Stomach smooth muscle (tissue), 2 donors: ENCODE results near the gene KLHL29.

Experiments
- H3K27ac ChIP-seq: one replicate; pipeline ENCODE4 v1.7.0; 2013; ENCODE audit warnings: mild to moderate bottlenecking, low read length, inconsistent platforms
- H3K27me3 ChIP-seq, 2 donors: one replicate each; pipeline ENCODE4 v1.7.0; 2013; ENCODE audit warnings: low read length in 2 of 2; ENCODE audit not compliant: insufficient read depth in 2 of 2, control insufficient read depth in 1 of 2
- H3K36me3 ChIP-seq, 2 donors: one replicate each; pipeline ENCODE4 v1.7.0; 2013; ENCODE audit warnings: low read length in 2 of 2; ENCODE audit not compliant: control insufficient read depth in 2 of 2, insufficient read depth in 2 of 2
- H3K4me1 ChIP-seq: one replicate; pipeline ENCODE4 v1.7.0; 2013; ENCODE audit warnings: low read length; ENCODE audit not compliant: control insufficient read depth, insufficient read depth
- H3K4me3 ChIP-seq, 2 donors: one replicate each; pipeline ENCODE4 v1.7.0; 2013; ENCODE audit warnings: low read length in 2 of 2
- H3K9ac ChIP-seq, 2 donors: one replicate each; pipeline ENCODE4 v1.7.0; 2013; ENCODE audit warnings: low read length in 2 of 2, mild to moderate bottlenecking in 1 of 2
- H3K9me3 ChIP-seq, 2 donors: one replicate each; pipeline ENCODE4 v1.7.0; 2013; ENCODE audit warnings: low read length in 2 of 2; ENCODE audit not compliant: control insufficient read depth in 2 of 2
- donor health status: healthy.
- donor health status: Pancreatic carcinoma.

KLHL29 gene

GRCh38 chr2:23542230-23542789 is 157.3 kb downstream of the KLHL29 start:
- no peak overlapping the region for H3K9ac ChIP-seq
- peaks cover 38% of the 10 kb centered on the region for H3K4me1 ChIP-seq
- no peaks in the 10 kb centered on the region for H3K36me3 ChIP-seq
- H3K9me3 ChIP-seq, result no peaks in the 10 kb centered on the region
- H3K4me3 ChIP-seq, result no peak overlapping the region
- H3K27me3 ChIP-seq, result no peaks in the 10 kb centered on the region
- H3K27ac ChIP-seq, result no peak overlapping the region

- Histone ChIP-seq H3K4me1 (peaks cover 38% of the 10 kb centered on the region), H3K27me3 (no peaks in the 10 kb centered on the region), H3K36me3 (no peaks in the 10 kb centered on the region), H3K9ac (no peak overlapping the region), H3K9me3 (no peaks in the 10 kb centered on the region), H3K27ac (no peak overlapping the region), H3K4me3 (no peak overlapping the region)
Measured at GRCh38 chr2:23543302-23543701, 158.3 kb downstream of the KLHL29 start.

GRCh38 chr2:23543728-23544127 is 158.7 kb downstream of the KLHL29 start:
- H3K4me3 ChIP-seq, result no peak overlapping the region
- H3K36me3 ChIP-seq, result no peaks in the 10 kb centered on the region
- no peak overlapping the region for H3K9ac ChIP-seq
- no peak overlapping the region for H3K27ac ChIP-seq
- no peaks in the 10 kb centered on the region for H3K9me3 ChIP-seq
- H3K27me3 ChIP-seq, result no peaks in the 10 kb centered on the region
- H3K4me1 ChIP-seq, result peaks cover 42% of the 10 kb centered on the region

- H3K4me3 ChIP-seq, result no peak overlapping the region
- H3K36me3 ChIP-seq, result no peaks in the 10 kb centered on the region
- H3K4me1 ChIP-seq, result peaks cover 50% of the 10 kb centered on the region
- no peaks in the 10 kb centered on the region for H3K27me3 ChIP-seq
- no peak overlapping the region for H3K27ac ChIP-seq
- H3K9me3 ChIP-seq, result no peaks in the 10 kb centered on the region
- no peak overlapping the region for H3K9ac ChIP-seq
Measured at GRCh38 chr2:23544589-23545295, 159.8 kb downstream of the KLHL29 start.

GRCh38 chr2:23545396-23545795 is 160.4 kb downstream of the KLHL29 start:
- no peaks in the 10 kb centered on the region for H3K27me3 ChIP-seq
- H3K9ac ChIP-seq, result no peak overlapping the region
- no peaks in the 10 kb centered on the region for H3K36me3 ChIP-seq
- no peak overlapping the region for H3K27ac ChIP-seq
- peaks cover 57% of the 10 kb centered on the region for H3K4me1 ChIP-seq
- H3K4me3 ChIP-seq, result no peak overlapping the region
- no peaks in the 10 kb centered on the region for H3K9me3 ChIP-seq

- no peak overlapping the region for H3K27ac ChIP-seq
- H3K4me1 ChIP-seq, result peaks cover 59% of the 10 kb centered on the region
- no peak overlapping the region for H3K4me3 ChIP-seq
- H3K27me3 ChIP-seq, result no peaks in the 10 kb centered on the region
- H3K9me3 ChIP-seq, result no peaks in the 10 kb centered on the region
- H3K36me3 ChIP-seq, result no peaks in the 10 kb centered on the region
- H3K9ac ChIP-seq, result no peak overlapping the region
Measured at GRCh38 chr2:23545811-23546210, 160.8 kb downstream of the KLHL29 start.

GRCh38 chr2:23546913-23547312 is 161.9 kb downstream of the KLHL29 start:
- Histone ChIP-seq H3K4me1 (peaks cover 55% of the 10 kb centered on the region), H3K27me3 (no peaks in the 10 kb centered on the region), H3K27ac (no peak overlapping the region), H3K4me3 (no peak overlapping the region), H3K9me3 (no peaks in the 10 kb centered on the region), H3K36me3 (no peaks in the 10 kb centered on the region), H3K9ac (no peak overlapping the region)

- H3K4me1 ChIP-seq, result peaks cover 50% of the 10 kb centered on the region
- no peaks in the 10 kb centered on the region for H3K36me3 ChIP-seq
- no peak overlapping the region for H3K4me3 ChIP-seq
- no peak overlapping the region for H3K9ac ChIP-seq
- no peak overlapping the region for H3K27ac ChIP-seq
- no peaks in the 10 kb centered on the region for H3K9me3 ChIP-seq
- H3K27me3 ChIP-seq, result no peaks in the 10 kb centered on the region
Measured at GRCh38 chr2:23547725-23548124, 162.7 kb downstream of the KLHL29 start.

GRCh38 chr2:23548143-23548769 is 163.3 kb downstream of the KLHL29 start:
- Histone ChIP-seq H3K27me3 (no peaks in the 10 kb centered on the region), H3K4me1 (peaks cover 47% of the 10 kb centered on the region), H3K9me3 (no peaks in the 10 kb centered on the region), H3K4me3 (no peak overlapping the region), H3K9ac (no peak overlapping the region), H3K27ac (no peak overlapping the region), H3K36me3 (no peaks in the 10 kb centered on the region)

- Histone ChIP-seq H3K36me3 (no peaks in the 10 kb centered on the region), H3K4me3 (no peak overlapping the region), H3K27ac (no peak overlapping the region), H3K4me1 (peaks cover 53% of the 10 kb centered on the region), H3K27me3 (no peaks in the 10 kb centered on the region), H3K9me3 (no peaks in the 10 kb centered on the region), H3K9ac (no peak overlapping the region)
Measured at GRCh38 chr2:23549051-23549450, 164.1 kb downstream of the KLHL29 start.
